Spinal cord (tissue), 9 donors: ENCODE data around the gene CALD1. TPM values are rescaled to one million over a fixed set of nuclear protein-coding genes. Genes with fewer than 3 reads are reported as not detected.

Experiments
- DNase-seq, 6 donors: peaks; one replicate each; pipeline versions ENCODE4 v3.0.0 to v3.0.0-alpha.2; 2013 to 2015; ENCODE audit warnings: low spot score in 6 of 6, low read depth in 4 of 6
- H3K27ac ChIP-seq: one replicate; pipeline ENCODE4 v1.5.1; 2013; ENCODE audit warnings: low read depth, low read length, control low read depth
- H3K27me3 ChIP-seq: one replicate; pipeline ENCODE4 v1.6.1; 2013; ENCODE audit warnings: low read length; ENCODE audit not compliant: control insufficient read depth, insufficient read depth
- H3K36me3 ChIP-seq: one replicate; pipeline ENCODE4 v1.6.1; 2013; ENCODE audit warnings: low read length; ENCODE audit not compliant: control insufficient read depth, insufficient read depth
- H3K4me1 ChIP-seq: one replicate; pipeline ENCODE4 v1.6.1; 2013; ENCODE audit warnings: low read length; ENCODE audit not compliant: control insufficient read depth, insufficient read depth
- H3K4me3 ChIP-seq: one replicate; pipeline ENCODE4 v1.5.1; 2013; ENCODE audit warnings: low read depth, low read length, control low read depth
- H3K9me3 ChIP-seq: one replicate; pipeline ENCODE4 v1.6.1; 2013; ENCODE audit warnings: low read length; ENCODE audit not compliant: control insufficient read depth, insufficient read depth
- polyA plus RNA-seq, 2 donors: library from polyadenylated mRNA; unstranded; fragments of 120-200 nt; gene quantifications; one replicate each; pipeline ENCODE4 v1.2.1, GENCODE V29; 2013; ENCODE audit not compliant: insufficient read length in 2 of 2
- small RNA-seq: library from RNA; depleted of rRNA; stranded (forward); fragments of <200 nt; gene quantifications from one replicate; pipeline ENCODE3, GENCODE V24; 2014; ENCODE audit warnings: low replicate concordance
- total RNA-seq, 2 donors: library from RNA; depleted of rRNA in 1 of 2; stranded (reverse); fragments of 120-200 nt in 1 of 2; fragments of >200 nt in 1 of 2; gene quantifications; one replicate each; pipeline versions ENCODE4 v1.2.3 to v1.2.4, GENCODE V29; 2013 to 2014

The CALD1 gene
- total and polyA plus RNA-seq, 4 donors = 77.4 to 162 (median 111) TPM

GRCh38 chr7:135012229-135012628 lies 232.8 kb downstream of the CALD1 start:
- Histone ChIP-seq H3K4me3 (no peak overlapping the region), H3K36me3 (no peaks in the 10 kb centered on the region), H3K4me1 (no peaks in the 10 kb centered on the region), H3K9me3 (peaks cover 2% of the 10 kb centered on the region), H3K27me3 (no peaks in the 10 kb centered on the region), H3K27ac (no peak overlapping the region)
- no peak for DNase-seq

Small RNAs within 50 kb of the gene (small RNA-seq; reads per million reads assigned to genes)
- gene TUBB3P2 = not detected

Other genes with a start within 250 kb of the CALD1 start
- gene AKR1B15, start 230.5 kb upstream of the CALD1 start, total RNA-seq = under 1 TPM in 1 of 2 donors, not detected in 1; 0.17 TPM
- gene AKR1B15, start 230.5 kb upstream of the CALD1 start, polyA plus RNA-seq = under 1 TPM; 0.24 to 0.25 TPM
- gene BPGM, start 132.8 kb upstream of the CALD1 start, total RNA-seq = 100 to 1,000 TPM in 1 of 2 donors, 10 to 100 TPM in 1; 54.8 to 121 TPM
- 10 to 100 TPM; 44.7 to 49.6 TPM for gene BPGM, start 132.8 kb upstream of the CALD1 start, polyA plus RNA-seq
- 1 to 10 TPM; 5.5 to 5.9 TPM for gene AGBL3, start 206.9 kb downstream of the CALD1 start, total RNA-seq
- 1 to 10 TPM; 7.7 to 8.3 TPM for gene AGBL3, start 206.9 kb downstream of the CALD1 start, polyA plus RNA-seq